Fibroblast of mammary gland (primary cell): Measurements from ENCODE around the gene CRYGS.
A peak's percentile ranks its signal among the peaks of the same experiment; 100 is the strongest.
"Not testable (repeated sequence)": the region's sequence is repeated elsewhere in the genome, so short reads cannot be mapped to it uniquely, and the experiment has no call there.

Experiments
- DNase-seq: peaks from one replicate; pipeline ENCODE4 v3.0.0-alpha.2; 2010; ENCODE audit warnings: low read depth
- H3K4me3 ChIP-seq: 2 replicates; pipeline ENCODE4 v1.5.1; 2011; ENCODE audit warnings: low read depth, mild to moderate bottlenecking, low read length, moderate library complexity; ENCODE audit not compliant: control insufficient read depth
- CTCF ChIP-seq: conservative IDR thresholded peaks from 2 replicates; pipeline ENCODE4 v1.5.1; 2011; ENCODE audit warnings: low read depth, low read length, inconsistent platforms; ENCODE audit not compliant: control insufficient read depth, insufficient read depth

Gene CRYGS

GRCh38 chr3:186509423-186509822 lies 34.8 kb downstream of the CRYGS start:
- no peak for DNase-seq
- TF ChIP-seq CTCF: no peak
- H3K4me3 ChIP-seq: no peak overlapping the region

GRCh38 chr3:186506857-186507256 lies 37.3 kb downstream of the CRYGS start:
- peak; percentile 62 for DNase-seq
- no peak for TF ChIP-seq CTCF
- H3K4me3 ChIP-seq: no peak overlapping the region

- no peak for DNase-seq
- no peak overlapping the region for H3K4me3 ChIP-seq
- no peak for TF ChIP-seq CTCF
Observed at GRCh38 chr3:186506191-186506739, 37.9 kb downstream of the CRYGS start.

GRCh38 chr3:186502966-186503712 lies 41.0 kb downstream of the CRYGS start:
- no peak for TF ChIP-seq CTCF
- no peak for DNase-seq
- H3K4me3 ChIP-seq: no peak overlapping the region

GRCh38 chr3:186502138-186502948 lies 41.8 kb downstream of the CRYGS start:
- no peak overlapping the region for H3K4me3 ChIP-seq
- no peak for DNase-seq
- TF ChIP-seq CTCF: no peak

- not testable (repeated sequence) for DNase-seq, H3K4me3 ChIP-seq
Observed at GRCh38 chr3:186499949-186500348, 44.2 kb downstream of the CRYGS start.

GRCh38 chr3:186498022-186498421 lies 46.2 kb downstream of the CRYGS start:
- not testable (repeated sequence) for DNase-seq, H3K4me3 ChIP-seq
